ENCODE results near the gene INTS1. TPM values are rescaled to one million over a fixed set of nuclear protein-coding genes. Genes with fewer than 3 reads are reported as not detected.

INTS1 gene
- total RNA-seq, 1 donor from 2014 or later, result 81.9 TPM

- Mint-ChIP-seq H3K36me3 (ENCODE audit: low read depth, unreplicated experiment) (peaks cover 2% of the 10 kb centered on the region), H3K4me3 (ENCODE audit: unreplicated experiment) (peak overlapping the region; percentile 90), H3K4me1 (ENCODE audit: low read depth, unreplicated experiment) (peaks cover 28% of the 10 kb centered on the region), H3K9me3 (ENCODE audit: unreplicated experiment) (no peaks in the 10 kb centered on the region), H3K27me3 (ENCODE audit: low read depth, unreplicated experiment) (no peaks in the 10 kb centered on the region), H3K27ac (ENCODE audit: unreplicated experiment) (peak overlapping the region; percentile 96)
- Histone ChIP-seq H3K9me3 (ENCODE audit: insufficient read depth, low read depth, low read length) (no peaks in the 10 kb centered on the region), H3K36me3 (ENCODE audit: insufficient read depth, low read length) (no peaks in the 10 kb centered on the region), H3K4me1 (ENCODE audit: insufficient read depth, low read length) (peaks cover 49% of the 10 kb centered on the region), H2AFZ (ENCODE audit: low read depth, low read length) (no peak overlapping the region), H3K9ac (ENCODE audit: low read length) (peak overlapping the region; percentile 88), H3K79me2 (ENCODE audit: insufficient read depth, low read length) (peaks cover 49% of the 10 kb centered on the region), H4K20me1 (ENCODE audit: insufficient read depth, low read length) (peaks cover 21% of the 10 kb centered on the region), H3K4me3 (ENCODE audit: insufficient read depth, low read depth, low read length) (peak overlapping the region; percentile 80), H3K27me3 (ENCODE audit: insufficient read depth, low read length) (peaks cover under 1% of the 10 kb centered on the region), H3K4me2 (ENCODE audit: low read length) (peak overlapping the region; percentile 83), H3K27ac (ENCODE audit: low read depth, low read length) (peak overlapping the region; percentile 97)
- FAIRE-seq, result no peak
- TF ChIP-seq EZH2 (IDR thresholded peaks at IDR 0.05; ENCODE audit: insufficient read depth, low read length), result no peak
- TF ChIP-seq CTCF (IDR thresholded peaks at IDR 0.05; ENCODE audit: insufficient read depth, low read depth, low read length), result no peak
- DNase-seq (ENCODE audit: low read depth), result no peak
Observed at GRCh38 chr7:1531979-1532455, 27.8 kb upstream of the INTS1 start.

- peak overlapping the region; percentile 83 for H3K4me2 ChIP-seq (ENCODE audit: low read length)
- H3K27me3 ChIP-seq (ENCODE audit: insufficient read depth, low read length), result peaks cover 6% of the 10 kb centered on the region
- Mint-ChIP-seq H3K4me3 (ENCODE audit: unreplicated experiment) (peak overlapping the region; percentile 90), H3K9me3 (ENCODE audit: unreplicated experiment) (no peaks in the 10 kb centered on the region), H3K36me3 (ENCODE audit: low read depth, unreplicated experiment) (peaks cover 1% of the 10 kb centered on the region), H3K27ac (ENCODE audit: unreplicated experiment) (peak overlapping the region; percentile 77), H3K4me1 (ENCODE audit: low read depth, unreplicated experiment) (peaks cover 25% of the 10 kb centered on the region), H3K27me3 (ENCODE audit: low read depth, unreplicated experiment) (peaks cover 5% of the 10 kb centered on the region)
- H3K79me2 ChIP-seq (ENCODE audit: insufficient read depth, low read length), result peaks cover 43% of the 10 kb centered on the region
- peak overlapping the region; percentile 97 for H3K27ac ChIP-seq (ENCODE audit: low read depth, low read length)
- no peak for DNase-seq (ENCODE audit: low read depth)
- no peaks in the 10 kb centered on the region for H3K9me3 ChIP-seq (ENCODE audit: insufficient read depth, low read depth, low read length)
- no peak for FAIRE-seq
- peak overlapping the region; percentile 80 for H3K4me3 ChIP-seq (ENCODE audit: insufficient read depth, low read depth, low read length)
- no peaks in the 10 kb centered on the region for H3K36me3 ChIP-seq (ENCODE audit: insufficient read depth, low read length)
- TF ChIP-seq CTCF (IDR thresholded peaks at IDR 0.05; ENCODE audit: insufficient read depth, low read depth, low read length) (no peak), EZH2 (IDR thresholded peaks at IDR 0.05; ENCODE audit: insufficient read depth, low read length) (no peak)
- peaks cover 21% of the 10 kb centered on the region for H4K20me1 ChIP-seq (ENCODE audit: insufficient read depth, low read length)
- peaks cover 43% of the 10 kb centered on the region for H3K4me1 ChIP-seq (ENCODE audit: insufficient read depth, low read length)
- H2AFZ ChIP-seq (ENCODE audit: low read depth, low read length), result no peak overlapping the region
- H3K9ac ChIP-seq (ENCODE audit: low read length), result peak overlapping the region; percentile 88
Observed at GRCh38 chr7:1531263-1531978, 27.2 kb upstream of the INTS1 start.

- peaks cover 38% of the 10 kb centered on the region for H3K79me2 ChIP-seq (ENCODE audit: insufficient read depth, low read length)
- H4K20me1 ChIP-seq (ENCODE audit: insufficient read depth, low read length), result peaks cover 21% of the 10 kb centered on the region
- FAIRE-seq, result no peak
- no peaks in the 10 kb centered on the region for H3K9me3 Mint-ChIP-seq (ENCODE audit: unreplicated experiment)
- no peak for DNase-seq (ENCODE audit: low read depth)
- H3K4me1 Mint-ChIP-seq (ENCODE audit: low read depth, unreplicated experiment), result peaks cover 22% of the 10 kb centered on the region
- H3K27ac ChIP-seq (ENCODE audit: low read depth, low read length), result peak overlapping the region; percentile 97
- no peaks in the 10 kb centered on the region for H3K9me3 ChIP-seq (ENCODE audit: insufficient read depth, low read depth, low read length)
- H3K27me3 Mint-ChIP-seq (ENCODE audit: low read depth, unreplicated experiment), result peaks cover 5% of the 10 kb centered on the region
- H3K36me3 Mint-ChIP-seq (ENCODE audit: low read depth, unreplicated experiment), result no peaks in the 10 kb centered on the region
- H3K9ac ChIP-seq (ENCODE audit: low read length), result peak overlapping the region; percentile 88
- H3K36me3 ChIP-seq (ENCODE audit: insufficient read depth, low read length), result no peaks in the 10 kb centered on the region
- peaks cover 8% of the 10 kb centered on the region for H3K27me3 ChIP-seq (ENCODE audit: insufficient read depth, low read length)
- no peak overlapping the region for H3K27ac Mint-ChIP-seq (ENCODE audit: unreplicated experiment)
- H2AFZ ChIP-seq (ENCODE audit: low read depth, low read length), result no peak overlapping the region
- no peak overlapping the region for H3K4me3 Mint-ChIP-seq (ENCODE audit: unreplicated experiment)
- H3K4me2 ChIP-seq (ENCODE audit: low read length), result peak overlapping the region; percentile 83
- H3K4me1 ChIP-seq (ENCODE audit: insufficient read depth, low read length), result peaks cover 38% of the 10 kb centered on the region
- H3K4me3 ChIP-seq (ENCODE audit: insufficient read depth, low read depth, low read length), result peak overlapping the region; percentile 80
- TF ChIP-seq EZH2 (IDR thresholded peaks at IDR 0.05; ENCODE audit: insufficient read depth, low read length), result no peak
Observed at GRCh38 chr7:1530946-1531262, 26.7 kb upstream of the INTS1 start.
